Right lobe of liver (tissue), 4 donors: ENCODE results near the gene PTN.

Experiments
- CTCF ChIP-seq, 4 donors: fragments of 200-600 bp in 3 of 4; fragments of 450-650 bp in 1 of 4; IDR thresholded peaks; one replicate each; pipeline versions ENCODE4 v1.5.1 to v1.8.0; 2016 to 2022; ENCODE audit warnings: antibody characterized with exemption in 4 of 4, mild to moderate bottlenecking in 2 of 4
- POLR2A ChIP-seq: fragments of 450-650 bp; IDR thresholded peaks from one replicate; pipeline ENCODE4 v1.6.1; 2017; ENCODE audit warnings: antibody characterized with exemption, mild to moderate bottlenecking
- donor health status: DM: no; HTN: no; CAD: no.
- donor health status: DM: no; HTN: no; CAD: no.
- donor health status: DM: no; HTN: yes; CAD: no.

GRCh38 chr7:137289101-137289500 is 54.4 kb downstream of the PTN start:
- no peak for TF ChIP-seq POLR2A
- TF ChIP-seq CTCF (IDR thresholded peaks at IDR 0.05) = no peak
